IPS DF 19.7 (cell line): ENCODE data around the gene DPPA5.
"Not testable (repeated sequence)": the region's sequence is repeated elsewhere in the genome, so short reads cannot be mapped to it uniquely, and the experiment has no call there.

ENCODE experiments used
- DNase-seq: peaks from one replicate; pipeline ENCODE4 v3.0.0-alpha.2; 2013; ENCODE audit warnings: low read depth, low spot score

DPPA5 gene

DNA sequence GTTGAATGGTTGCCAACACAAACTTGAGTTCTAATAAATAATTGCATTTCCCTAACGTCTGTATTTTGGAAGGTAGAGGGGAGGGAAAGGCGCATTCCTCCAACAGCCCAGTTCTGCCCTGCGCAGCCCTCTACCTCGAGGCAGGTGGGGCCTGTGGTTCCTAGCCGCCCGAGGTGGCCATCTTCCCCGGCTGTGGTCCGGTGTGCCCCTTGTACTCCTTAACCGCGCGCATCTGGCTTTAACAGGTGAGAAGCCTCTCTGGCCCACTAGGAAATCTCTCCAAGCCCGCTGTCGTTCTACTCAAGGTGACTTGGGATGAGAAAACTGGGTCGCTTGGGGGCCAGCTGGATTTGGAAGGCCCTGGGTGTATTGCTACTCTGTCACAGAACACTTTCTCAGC lies 10.0 kb upstream of the DPPA5 start:
- no peak for DNase-seq

DNA sequence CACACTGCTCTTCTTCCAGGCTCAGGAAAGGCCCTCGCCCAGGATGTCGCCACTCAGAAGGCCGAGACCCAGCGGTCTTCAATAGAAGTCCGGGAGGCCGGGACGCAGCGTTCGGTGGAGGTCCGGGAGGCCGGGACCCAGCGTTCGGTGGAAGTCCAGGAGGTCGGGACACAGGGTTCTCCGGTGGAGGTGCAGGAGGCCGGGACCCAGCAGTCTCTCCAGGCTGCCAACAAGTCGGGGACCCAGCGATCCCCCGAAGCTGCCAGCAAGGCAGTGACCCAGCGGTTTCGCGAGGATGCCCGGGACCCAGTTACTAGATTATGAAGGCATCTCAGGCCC lies 9.4 kb upstream of the DPPA5 start:
- no peak for DNase-seq

DNA sequence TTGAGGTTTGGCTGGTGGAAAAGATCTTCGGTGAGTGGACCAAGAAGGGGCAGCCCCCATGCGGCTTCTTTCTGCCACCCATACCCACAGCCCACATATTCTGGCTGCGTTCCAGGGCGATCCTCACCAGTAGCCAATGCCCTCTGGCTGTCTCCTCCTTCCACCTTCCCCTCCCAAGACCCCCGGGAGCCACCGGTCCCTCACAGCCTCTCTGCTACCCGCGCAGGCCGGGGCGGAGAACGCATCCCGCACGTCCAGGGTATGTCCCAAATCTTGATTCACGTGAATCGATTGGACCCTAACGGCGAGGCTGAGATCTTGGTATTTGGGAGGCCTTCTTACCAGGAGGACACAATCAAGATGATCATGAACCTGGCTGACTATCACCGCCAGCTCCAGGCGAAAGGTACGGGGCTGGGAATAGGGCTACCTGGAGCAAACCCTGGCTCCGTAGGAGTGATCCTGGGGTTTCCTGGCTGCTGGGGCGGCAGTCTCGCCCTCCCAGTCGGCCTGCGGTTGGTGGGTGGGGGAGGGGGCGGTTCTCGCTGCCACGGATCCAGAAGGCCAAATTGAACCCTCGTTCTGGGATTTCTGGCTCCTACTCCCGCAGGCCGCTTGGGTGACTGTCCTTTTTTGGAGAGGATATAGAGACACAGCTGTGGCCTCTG lies 8.9 kb upstream of the DPPA5 start:
- no peak for DNase-seq

DNA sequence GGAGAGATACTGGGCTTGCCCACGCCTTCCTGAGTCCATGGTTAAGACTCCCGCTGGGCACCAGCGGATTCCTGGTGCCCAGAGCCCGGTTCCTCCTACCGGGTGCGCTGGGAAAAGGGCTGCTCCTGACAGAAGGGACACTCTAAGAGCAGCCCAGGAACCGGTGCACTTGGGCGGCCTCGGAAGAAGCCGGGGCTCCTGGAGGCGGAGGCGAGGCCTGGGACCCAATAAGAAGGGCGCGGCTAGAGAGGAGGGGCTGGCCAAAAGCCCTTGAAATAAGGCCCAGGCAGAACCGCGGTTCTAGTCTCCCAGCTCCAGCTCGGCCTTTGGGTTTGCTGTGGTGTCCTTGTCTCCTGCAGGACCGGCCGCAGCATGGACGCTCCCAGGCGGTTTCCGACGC lies 8.3 kb upstream of the DPPA5 start, which contains the start of gene KHDC3L:
TSS of gene KHDC3L (plus strand) at position 301 of the 400 bp plus-strand sequence. CDS start at position 373, 72 bp downstream.
- no peak for DNase-seq

DNA sequence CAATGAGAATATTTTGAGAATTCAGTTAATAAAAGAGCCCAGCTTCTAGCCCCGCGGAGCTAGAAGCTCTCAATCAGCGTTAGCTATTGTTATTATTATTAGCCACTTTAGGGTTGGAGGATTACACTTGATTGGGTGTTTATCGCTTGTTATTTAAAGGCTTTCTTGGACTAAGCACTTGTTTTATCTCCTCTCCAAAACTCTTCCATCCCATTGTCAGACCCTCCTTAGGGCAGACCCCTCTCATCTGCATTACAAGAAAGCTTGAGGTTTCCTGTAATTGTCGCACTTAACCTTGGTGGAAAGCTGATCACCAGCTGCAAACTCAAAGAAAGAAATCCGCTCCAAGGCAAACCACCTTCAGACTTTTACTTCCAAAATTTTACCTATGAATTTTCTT lies 4.8 kb downstream of the DPPA5 start:
- peak; percentile 97 for DNase-seq

DNA sequence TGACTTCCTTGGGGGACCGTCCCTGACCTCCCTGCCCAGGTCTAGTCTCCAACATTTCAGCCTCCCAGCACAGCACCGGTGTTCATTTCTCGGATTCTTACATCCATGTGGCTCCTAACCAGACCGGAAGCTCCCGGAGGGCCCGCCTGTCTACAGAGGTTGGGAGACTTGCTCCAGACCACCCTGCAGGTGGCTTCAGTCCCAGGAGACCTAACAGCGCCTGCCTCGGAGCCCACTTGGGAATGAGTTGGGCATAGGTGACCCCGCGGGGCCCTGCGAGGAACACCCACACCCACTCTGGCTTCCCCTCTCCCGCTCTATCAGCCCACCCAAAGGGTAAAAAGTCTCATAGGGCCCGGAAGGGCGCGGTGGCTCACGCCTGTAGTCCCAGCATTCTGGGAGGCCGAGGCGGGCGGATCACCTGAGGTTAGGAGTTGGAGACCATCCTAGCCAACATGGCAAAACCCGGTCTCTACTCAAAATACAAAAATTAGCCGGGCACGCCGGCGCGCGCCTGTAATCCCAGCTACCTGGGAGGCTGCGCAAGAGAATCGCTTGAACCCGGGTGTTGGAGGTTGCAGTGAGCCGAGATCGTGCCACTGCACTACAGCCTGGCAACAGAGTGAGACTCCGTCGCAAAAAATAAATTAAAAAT lies 5.4 kb downstream of the DPPA5 start:
- no peak for DNase-seq

DNA sequence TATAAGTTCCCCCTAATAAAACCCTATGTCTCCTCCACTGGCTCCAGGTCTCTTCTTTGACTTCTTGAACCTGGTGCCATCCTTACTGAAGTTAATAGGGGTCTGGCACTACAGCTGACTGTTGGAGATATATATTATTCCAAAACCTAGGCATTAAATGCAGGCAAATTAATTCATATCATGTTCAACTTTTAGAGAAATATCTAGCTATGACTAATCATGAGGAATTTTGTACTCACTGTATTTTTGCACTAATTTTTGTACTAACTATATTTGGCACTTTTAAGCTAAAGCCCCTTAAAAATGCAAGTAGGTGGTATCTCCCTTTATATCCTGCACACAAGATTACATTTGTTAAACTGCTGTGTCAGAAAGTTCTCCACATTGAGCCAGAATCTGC lies 10.9 kb downstream of the DPPA5 start:
- no peak for DNase-seq

DNA sequence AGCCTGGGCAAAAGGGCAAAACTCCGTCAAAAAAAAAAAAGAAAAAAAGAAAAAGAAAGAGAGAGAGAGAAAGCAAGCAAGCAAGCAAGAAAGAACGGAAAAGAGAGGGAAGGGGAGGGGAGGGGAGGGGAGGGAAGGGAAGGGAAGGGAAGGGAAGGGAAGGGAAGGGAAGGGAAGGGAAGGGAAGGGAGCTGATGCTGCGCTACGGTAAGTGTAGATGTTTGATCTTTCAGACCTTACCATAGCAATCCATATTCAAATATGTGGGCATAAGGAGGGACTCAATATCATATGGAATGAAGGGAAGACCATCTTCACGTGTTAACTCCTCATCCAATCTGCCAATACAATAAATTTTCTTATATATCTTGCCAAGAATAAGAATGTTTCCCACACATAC lies 11.9 kb downstream of the DPPA5 start:
- DNase-seq, result no peak

DNA sequence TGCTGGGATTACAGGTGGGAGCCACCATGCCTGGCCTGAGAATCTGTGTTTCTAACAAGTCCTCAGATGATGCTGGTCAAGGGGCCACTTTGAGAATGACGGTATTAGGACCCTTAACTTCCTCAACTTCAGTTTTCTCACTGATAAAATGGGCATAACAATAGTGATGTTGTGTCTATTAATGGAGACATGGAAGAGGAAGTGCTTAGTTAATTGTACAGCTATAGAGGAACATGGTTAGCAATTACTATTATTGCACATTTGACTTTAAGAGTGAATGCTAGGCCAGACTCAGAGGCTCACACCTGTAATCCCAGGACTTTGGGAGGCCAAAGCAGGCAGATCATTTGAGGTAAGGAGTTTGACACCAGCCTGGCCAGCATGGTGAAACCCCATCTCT lies 12.7 kb downstream of the DPPA5 start:
- DNase-seq, result no peak

DNA sequence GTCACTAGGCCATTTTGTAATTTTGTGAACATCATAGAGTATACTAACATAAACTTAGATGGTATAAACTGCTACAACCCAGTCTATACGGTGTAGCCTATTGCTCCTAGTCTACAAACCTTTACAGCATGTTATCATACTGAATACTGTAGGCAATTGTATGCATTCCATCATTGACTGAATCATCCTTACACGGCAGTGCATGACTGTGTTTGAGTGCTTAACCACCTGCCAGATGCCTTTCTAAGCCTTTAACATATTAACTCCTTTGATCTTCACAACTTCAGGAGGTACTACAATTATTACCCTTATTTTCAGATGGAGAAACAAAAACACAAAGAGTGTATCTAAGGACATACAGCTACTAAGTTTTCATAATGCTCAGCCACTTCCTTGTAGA lies 14.0 kb downstream of the DPPA5 start:
- DNase-seq, result no peak

DNA sequence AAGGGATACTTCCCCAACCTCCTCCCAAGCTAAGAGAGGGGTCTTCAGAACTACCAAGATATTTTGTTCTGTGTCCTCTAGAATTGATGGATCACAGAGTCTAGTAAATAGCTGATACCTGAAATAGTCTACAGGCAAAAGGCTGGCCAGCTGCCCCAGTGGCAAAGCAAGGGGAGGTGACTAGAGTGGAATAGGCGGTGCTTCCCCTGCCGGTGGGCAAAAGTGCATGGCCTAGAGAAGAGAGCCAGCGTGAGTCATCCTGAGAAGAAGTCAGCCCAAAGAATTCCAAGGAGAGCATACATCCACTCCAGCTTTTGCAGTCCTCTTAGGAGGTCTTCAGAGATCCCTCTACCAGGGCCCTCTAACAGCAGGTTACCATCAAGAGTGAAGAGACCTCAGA lies 14.7 kb downstream of the DPPA5 start:
- DNase-seq, result no peak

DNA sequence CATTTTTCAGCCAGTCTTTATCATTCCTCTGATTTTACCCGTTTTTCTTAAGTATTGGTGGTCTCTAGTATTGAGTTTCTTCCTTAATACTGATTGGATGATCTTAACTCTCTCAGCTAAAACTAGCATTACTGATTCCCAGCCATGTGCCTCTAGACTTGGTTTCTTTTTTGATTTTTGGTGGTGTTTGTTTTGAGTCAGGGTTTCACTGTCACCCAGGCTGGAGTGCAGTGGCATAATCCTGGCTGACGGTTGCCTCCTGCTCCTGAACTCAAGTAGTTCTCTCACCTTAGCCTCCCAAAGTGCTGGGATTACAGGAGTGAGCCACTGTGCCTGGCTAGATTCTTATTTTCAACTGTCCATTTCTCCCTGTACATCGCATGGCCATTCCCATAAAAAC lies 24.9 kb downstream of the DPPA5 start:
- no peak for DNase-seq

DNA sequence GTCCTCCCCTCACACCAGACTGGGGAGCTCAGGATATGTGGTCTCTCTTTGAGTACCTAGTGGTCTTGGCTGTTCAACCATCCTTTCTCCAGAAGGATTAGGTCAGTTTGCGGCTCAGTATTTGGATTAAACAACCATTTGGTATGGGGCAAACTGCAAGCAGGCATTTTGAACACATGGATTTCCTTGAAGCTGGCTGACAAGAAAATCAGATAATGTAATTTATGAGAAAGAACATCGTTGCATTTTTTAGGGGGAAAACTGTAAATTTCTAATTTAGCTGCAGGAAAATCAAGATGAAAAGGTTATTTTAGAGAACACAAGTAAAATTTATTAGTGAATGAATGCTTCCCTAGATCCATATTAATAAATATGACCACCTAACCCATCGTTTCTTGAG lies 25.3 kb downstream of the DPPA5 start:
- DNase-seq, result no peak

DNA sequence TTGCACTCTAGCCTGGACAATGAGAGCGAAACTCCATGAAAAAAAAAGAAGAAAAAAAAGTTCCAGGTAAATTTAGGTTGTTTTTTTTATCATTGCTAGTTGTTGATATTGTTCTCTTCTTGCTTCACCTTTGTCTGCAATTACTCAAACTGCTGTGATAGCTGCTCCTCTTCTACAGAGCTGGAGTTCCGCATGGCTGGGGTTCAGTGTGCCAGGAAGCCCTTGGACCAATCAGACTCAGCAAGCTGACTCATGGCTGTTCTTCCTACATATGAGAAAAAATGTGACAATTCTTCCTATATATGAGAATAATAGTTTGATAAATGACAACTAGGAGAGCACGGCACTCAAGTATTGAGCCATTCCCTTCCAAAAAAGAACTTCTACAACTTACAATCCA lies 28.4 kb downstream of the DPPA5 start:
- no peak for DNase-seq

DNA sequence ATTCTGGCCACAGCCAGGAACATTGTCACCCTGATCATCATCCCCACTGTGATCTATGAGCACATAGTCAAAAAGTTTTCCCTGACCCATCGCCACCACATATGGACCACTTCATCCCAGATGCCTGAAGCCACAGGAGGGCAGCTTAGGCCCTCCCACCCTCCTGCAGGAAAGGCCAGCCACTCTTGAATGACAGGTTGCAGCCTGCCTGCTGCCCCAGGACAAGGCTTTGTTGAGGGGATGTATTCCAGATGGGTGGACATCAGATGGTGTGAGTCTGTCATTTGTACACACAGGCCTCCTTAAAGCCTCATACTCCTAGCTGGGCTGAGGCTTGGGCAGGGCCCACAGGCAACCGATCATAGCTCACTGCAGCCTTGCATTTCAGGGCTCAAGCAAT lies 30.8 kb downstream of the DPPA5 start:
- DNase-seq, result no peak

DNA sequence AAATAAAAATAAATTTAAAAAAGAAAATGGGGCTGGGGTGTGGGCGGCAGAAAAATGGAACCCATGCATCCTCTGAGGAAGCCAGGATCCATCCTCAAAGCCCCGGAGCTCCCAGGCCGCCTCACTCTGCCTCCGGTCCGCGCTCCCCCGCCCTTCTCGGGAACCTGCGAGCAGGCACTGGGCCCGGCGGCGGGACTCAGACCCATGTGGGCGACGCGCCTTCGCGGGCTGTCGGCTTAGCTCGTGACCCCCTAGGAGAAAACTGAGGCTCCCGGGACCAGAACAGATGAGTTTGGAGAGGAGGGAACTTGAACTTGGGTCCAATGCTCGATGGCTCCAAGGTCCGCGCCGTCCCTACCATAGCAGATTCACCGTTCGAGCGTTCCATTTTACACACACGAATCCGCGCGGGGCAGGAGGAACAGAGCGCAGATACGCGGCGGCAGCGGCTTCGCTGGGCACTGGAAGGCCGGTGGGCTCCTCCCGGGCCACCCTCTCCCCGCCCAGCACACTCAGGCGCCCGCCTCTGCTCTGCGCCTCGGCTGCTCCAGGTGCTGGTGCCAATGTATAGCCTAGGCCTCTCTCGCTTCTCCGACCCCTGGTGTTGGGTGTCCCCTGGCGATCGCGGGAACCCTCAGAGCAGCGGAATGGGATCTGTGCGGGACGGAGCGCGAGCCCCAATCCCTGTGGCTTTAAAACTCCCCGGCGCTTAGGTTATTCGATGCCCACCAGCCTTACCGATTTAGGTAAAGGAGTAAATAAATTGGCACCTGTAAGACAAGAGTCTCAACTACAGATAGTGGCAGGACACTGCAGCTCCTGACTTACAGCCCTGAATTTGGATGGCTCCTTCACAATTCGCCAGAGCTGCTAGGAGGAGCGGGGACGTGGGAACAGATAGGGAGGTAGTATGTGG lies 39.2 kb downstream of the DPPA5 start:
- no peak for DNase-seq

DNA sequence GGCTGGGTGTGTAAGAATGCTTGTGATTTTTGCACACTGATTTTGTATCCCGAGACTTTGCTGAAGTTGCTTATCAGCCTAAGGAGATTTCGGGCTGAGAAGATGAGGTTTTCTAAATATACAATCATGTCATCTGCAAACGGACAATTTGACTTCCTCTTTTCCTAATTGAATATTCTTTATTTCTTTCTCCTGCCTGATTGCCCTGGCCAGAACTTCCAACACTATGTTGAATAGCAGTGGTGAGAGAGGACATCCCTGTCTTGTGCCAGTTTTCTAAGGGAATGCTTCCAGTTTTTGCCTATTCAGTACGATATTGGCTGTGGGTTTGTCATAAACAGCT lies 43.6 kb downstream of the DPPA5 start:
- not testable (repeated sequence) for DNase-seq

DNA sequence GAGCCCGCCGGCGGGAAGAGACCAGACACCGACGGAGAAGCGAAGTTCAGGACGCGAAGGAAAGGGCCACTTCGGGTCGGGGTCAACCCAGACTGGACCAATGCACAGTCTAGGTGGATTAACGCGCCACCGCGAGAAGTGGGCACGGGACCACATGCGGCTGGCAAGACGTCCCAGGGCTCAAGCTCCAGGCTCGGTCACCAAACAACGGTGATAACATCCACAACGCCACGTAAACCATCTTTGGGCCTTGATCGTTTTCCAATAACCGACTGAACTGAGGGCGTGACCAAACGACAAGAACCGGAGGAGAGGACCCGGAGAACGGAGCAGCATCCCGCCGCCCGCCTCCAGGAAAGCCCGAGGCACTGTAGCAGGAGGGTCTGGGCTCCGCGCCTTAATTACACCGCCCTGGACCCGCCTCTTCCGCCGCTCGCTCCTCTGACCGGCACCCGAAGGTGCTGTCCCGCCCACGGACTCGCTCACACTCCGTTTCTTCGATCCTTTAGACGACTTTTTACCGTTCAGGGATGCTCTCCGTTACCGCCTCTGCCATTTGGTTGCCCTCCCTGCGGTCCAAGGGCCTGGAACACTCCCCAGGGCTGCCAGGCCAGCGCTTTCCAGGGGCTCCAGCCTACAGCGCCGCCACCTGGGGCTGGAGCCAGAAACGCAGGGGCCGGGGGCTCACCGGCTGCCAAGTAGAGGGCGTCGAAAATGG lies 44.1 kb downstream of the DPPA5 start:
- DNase-seq, result no peak

DNA sequence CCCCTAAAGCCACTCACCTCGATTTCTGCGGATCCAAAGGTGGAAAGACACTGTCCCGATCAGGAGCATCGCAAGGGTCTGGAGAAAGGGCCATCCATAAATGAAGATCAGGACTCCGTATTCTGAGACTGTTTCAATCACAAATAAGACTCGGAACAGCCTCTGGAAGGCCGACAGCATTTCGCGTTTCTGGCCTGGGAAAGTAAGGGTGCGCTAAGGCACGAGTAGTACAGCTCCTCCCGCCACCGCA lies 44.6 kb downstream of the DPPA5 start:
- DNase-seq, result no peak

DNA sequence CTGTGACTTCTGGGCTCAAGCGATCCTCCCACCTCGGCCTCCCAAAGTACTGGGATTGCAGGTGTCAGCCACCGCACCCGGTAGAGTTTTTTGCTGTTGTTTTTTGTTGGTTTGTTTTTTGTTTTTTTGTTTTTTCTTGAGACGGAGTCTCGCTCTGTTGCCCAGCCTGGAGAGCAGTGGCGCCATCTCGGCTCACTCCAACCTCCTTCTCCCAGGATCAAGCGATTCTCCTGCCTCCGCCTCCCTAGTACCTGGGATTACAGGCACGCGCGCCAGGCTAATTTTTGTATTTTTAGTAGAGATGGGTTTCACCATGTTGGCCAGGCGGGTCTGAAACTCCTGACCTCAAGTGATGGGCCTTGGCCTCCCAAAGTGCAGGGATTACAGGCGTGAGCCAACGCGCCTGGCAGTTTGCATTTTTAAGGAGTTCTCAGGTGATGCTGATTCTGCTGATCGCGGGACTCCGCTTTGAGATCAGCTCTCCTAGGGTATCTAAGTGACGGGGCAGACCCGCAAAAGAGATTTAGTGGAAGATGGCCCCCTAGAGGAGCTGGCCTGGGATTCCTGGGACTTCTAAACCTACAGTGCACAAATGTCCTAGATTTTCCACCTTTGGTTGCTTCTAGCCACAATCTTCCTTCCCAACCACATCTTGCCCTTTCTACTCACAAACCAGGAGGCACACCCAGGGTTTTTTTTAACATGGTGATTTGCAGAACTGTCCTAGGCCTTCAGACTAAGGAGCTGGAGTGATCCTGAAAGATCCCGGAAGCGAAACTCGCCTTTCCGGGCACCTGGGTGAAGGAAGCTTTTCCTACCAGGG lies 45.2 kb downstream of the DPPA5 start:
- no peak for DNase-seq

DNA sequence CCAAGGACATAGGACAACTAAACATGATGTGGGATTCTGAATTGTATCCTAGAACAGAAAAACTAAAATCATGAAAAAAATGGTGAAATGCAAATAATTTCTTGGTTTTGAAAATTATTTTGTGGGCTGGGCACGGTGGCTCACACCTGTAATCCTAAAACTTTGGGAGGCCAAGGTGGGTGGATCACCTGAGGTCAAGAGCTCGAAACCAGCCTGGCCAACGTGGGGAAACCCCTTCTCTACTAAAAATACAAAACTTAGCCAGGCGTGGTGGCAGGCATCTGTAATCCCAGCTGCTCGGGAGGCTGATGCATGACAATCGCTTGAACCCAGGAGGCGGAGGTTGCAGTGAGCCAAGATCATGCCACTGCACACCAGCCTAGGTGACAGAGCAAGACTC lies 50.3 kb downstream of the DPPA5 start:
- DNase-seq, result not testable (repeated sequence)
